SK-N-SH treated with all-trans-retinoic acid at 6 μM for 48 hours (cell line): ENCODE measurements around the gene GCC1.

Experiments
- ARNTL ChIP-seq: fragments of 450-650 bp; formaldehyde crosslinking; IDR thresholded peaks from 2 replicates; pipeline ENCODE4 v1.5.0; 2020; ENCODE audit warnings: low read depth, mild to moderate bottlenecking, moderate library complexity, borderline replicate concordance
- BACH2 ChIP-seq: fragments of 250-450 bp; sonication (Bioruptor Pico); IDR thresholded peaks from 2 replicates; pipeline ENCODE4 v1.9.0; 2021; ENCODE audit warnings: mild to moderate bottlenecking, borderline replicate concordance
- ESRRG ChIP-seq: fragments of 250-450 bp; sonication (Bioruptor Pico); IDR thresholded peaks from 2 replicates; pipeline ENCODE4 v1.6.1; 2021; ENCODE audit warnings: mild to moderate bottlenecking
- GLIS3 ChIP-seq: fragments of 250-450 bp; sonication (Bioruptor Pico); IDR thresholded peaks from 2 replicates; pipeline ENCODE4 v1.5.0; 2020; ENCODE audit warnings: mild to moderate bottlenecking, moderate library complexity
- PATZ1 ChIP-seq: fragments of 250-450 bp; sonication (Bioruptor Pico); IDR thresholded peaks from 2 replicates; pipeline ENCODE4 v1.8.0; 2020; ENCODE audit warnings: mild to moderate bottlenecking, moderate library complexity, borderline replicate concordance
- POU6F1 ChIP-seq: fragments of 250-450 bp; sonication (Bioruptor Pico); IDR thresholded peaks from 2 replicates; pipeline ENCODE4 v1.8.0; 2021; ENCODE audit warnings: low read depth, mild to moderate bottlenecking, moderate library complexity, borderline replicate concordance
- PPARA ChIP-seq: fragments of 250-450 bp; sonication (Bioruptor Pico); IDR thresholded peaks from 2 replicates; pipeline ENCODE4 v1.5.0; 2020; ENCODE audit warnings: mild to moderate bottlenecking, borderline replicate concordance
- TOX ChIP-seq: fragments of 250-450 bp; sonication (Bioruptor Pico); IDR thresholded peaks from 2 replicates; pipeline ENCODE4 v1.8.0; 2021; ENCODE audit warnings: mild to moderate bottlenecking, moderate library complexity, borderline replicate concordance
- ZFP3 ChIP-seq: fragments of 250-450 bp; sonication (Bioruptor Pico); IDR thresholded peaks from 2 replicates; pipeline ENCODE4 v1.5.0; 2020; ENCODE audit warnings: mild to moderate bottlenecking, moderate library complexity

- no peak for TF ChIP-seq PATZ1 (CRISPR knock-in tag)
- no peak for TF ChIP-seq ZFP3 (CRISPR knock-in tag)
- no peak for TF ChIP-seq ARNTL (CRISPR knock-in tag)
- TF ChIP-seq ESRRG (CRISPR knock-in tag) = no peak
- TF ChIP-seq TOX = no peak
- TF ChIP-seq BACH2 (CRISPR knock-in tag) = no peak
- TF ChIP-seq PPARA = no peak
- TF ChIP-seq GLIS3 (CRISPR knock-in tag) = no peak
- no peak for TF ChIP-seq POU6F1 (CRISPR knock-in tag)
These were observed 33.4 kb upstream of the GCC1 start for GRCh38 chr7:127618775-127619174.
